ENCODE results near the gene TLCD5. TPM values are rescaled to one million over a fixed set of nuclear protein-coding genes. Genes with fewer than 3 reads are reported as not detected.

Gene TLCD5
- total RNA-seq, 2 donors from 2014 or later = 0.26 to 0.33 TPM

DNA sequence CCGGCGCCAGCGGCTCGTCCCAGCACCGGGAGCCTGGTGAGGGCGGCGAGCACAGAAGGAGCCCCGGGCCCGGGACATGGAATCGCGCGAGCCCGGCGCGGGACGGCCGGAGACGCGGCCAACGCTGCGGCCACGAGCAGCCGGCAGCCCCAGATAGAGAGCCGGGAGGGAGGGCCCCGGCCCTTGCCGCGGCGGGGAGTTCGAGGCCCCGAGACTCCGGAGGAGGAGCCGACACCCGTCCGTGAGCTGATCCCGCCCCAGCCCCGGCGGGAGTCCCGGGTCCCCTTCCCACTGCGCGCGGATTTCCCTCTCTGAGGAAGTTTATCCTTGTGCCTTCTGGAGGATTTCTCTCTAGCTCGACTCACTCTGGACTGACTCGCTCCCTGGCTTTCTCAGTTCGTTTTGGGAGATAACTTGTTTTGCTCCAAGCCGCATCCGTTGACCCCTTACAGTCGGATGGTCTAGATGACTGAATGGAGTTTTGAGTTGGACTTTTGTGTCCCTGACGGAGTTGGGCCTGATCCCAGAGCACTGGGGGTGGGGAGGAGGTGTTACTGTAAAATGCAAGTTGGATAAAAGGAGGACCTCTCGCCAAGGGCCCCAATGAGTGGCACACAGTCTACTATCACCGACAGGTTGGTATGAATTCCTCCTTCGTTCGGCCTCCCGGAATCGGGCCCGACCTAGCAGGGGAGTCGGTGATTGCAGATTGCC is 11.7 kb downstream of the TLCD5 start:
- ATAC-seq = peak; percentile 57 to 69
- H3K4me1 Mint-ChIP-seq (ENCODE audit: low read depth in 2 of 2) = peaks cover 36 to 37% of the 10 kb centered on the region in 2 donors
- no peaks in the 10 kb centered on the region for H3K9me3 Mint-ChIP-seq
- H3K4me3 Mint-ChIP-seq = peak overlapping the region; percentile 98
- H3K27ac Mint-ChIP-seq = peak overlapping the region; percentile 66 to 92
- peaks cover 29 to 38% of the 10 kb centered on the region in 2 donors for H3K27me3 Mint-ChIP-seq
- DNase-seq (ENCODE audit: low spot score) = peak; percentile 66
- H3K36me3 Mint-ChIP-seq = peaks cover 6% of the 10 kb centered on the region

DNA sequence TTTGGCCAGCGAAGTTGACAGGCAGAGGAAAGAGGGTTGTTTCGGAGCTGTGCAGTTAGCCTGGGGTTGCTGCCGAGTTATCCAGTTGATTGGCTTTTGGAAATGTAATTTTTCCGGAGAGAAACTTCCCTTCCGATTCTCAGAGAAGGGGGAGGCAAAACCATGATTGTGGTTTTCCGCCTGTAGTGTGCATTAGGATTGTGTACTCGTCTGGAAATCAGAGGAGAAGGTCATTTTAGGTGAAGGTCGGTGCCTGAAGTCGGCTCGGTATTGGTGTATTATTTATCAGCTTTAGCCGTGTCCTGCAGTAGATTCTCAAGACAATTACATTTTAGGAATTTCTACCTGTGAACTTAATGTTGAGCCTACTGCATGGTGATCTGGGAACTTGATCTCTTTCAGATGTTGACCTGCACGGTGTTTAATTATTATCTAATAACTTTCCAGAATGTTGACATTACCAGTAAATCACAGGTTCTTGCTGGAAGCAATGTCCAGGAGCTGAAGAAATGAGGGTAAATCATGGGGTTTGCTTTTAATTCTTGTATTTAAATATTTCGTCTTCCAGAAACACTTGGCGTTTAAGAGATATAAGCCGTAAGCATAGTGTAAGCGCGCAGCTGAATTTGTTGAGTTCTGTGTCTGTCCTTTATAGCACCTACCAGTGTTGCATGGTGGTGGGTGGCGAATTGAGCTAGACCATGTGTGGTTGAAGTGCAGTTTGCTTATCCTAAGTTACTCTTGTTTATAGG is 12.4 kb downstream of the TLCD5 start:
- Mint-ChIP-seq H3K27ac (peak overlapping the region; percentile 66 to 92), H3K4me1 (ENCODE audit: low read depth in 2 of 2) (peaks cover 41 to 43% of the 10 kb centered on the region in 2 donors), H3K36me3 (peaks cover 12% of the 10 kb centered on the region), H3K4me3 (peak overlapping the region; percentile 98), H3K9me3 (no peaks in the 10 kb centered on the region), H3K27me3 (peaks cover 30 to 45% of the 10 kb centered on the region in 2 donors)
- DNase-seq (ENCODE audit: low spot score) (no peak), ATAC-seq (no peak)

- Mint-ChIP-seq H3K9me3 (no peaks in the 10 kb centered on the region), H3K4me3 (peak overlapping the region; percentile 98), H3K27ac (peak overlapping the region; percentile 66 to 92), H3K4me1 (ENCODE audit: low read depth in 2 of 2) (peaks cover 41 to 43% of the 10 kb centered on the region in 2 donors), H3K27me3 (peaks cover 27 to 42% of the 10 kb centered on the region in 2 donors), H3K36me3 (peaks cover 13% of the 10 kb centered on the region)
- ATAC-seq = no peak
- no peak for DNase-seq (ENCODE audit: low spot score)
Observed at GRCh38 chr11:120338107-120338933, 13.2 kb downstream of the TLCD5 start.

DNA sequence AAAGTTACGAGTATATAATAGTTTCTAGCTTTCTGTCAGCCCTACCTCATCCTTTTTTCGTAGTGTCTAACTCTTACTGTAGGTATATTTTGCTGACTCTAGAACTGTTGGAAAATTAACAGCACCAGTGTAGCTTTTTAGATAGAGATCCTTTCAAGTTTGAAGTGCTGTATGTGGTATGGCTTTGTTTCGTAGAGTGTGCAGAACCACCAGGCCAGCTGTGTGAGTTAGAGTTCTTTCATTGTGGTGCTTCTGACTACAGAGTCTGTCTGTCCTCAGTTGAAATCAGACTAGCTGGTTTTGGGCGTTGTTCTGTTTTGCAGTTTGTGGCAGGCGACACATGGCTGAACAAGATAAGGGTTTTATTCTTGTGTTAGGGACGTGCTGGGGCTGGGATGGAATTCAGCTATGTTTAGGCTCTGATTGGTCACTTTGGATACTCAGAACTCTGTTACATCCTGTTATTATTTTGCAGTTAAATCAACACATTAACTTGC is 14.3 kb downstream of the TLCD5 start:
- no peak for DNase-seq (ENCODE audit: low spot score)

GRCh38 chr11:120340529-120340928 is 15.4 kb downstream of the TLCD5 start:
- no peak overlapping the region for H3K27ac Mint-ChIP-seq
- ATAC-seq = no peak
- H3K36me3 Mint-ChIP-seq = peaks cover 13% of the 10 kb centered on the region
- peaks cover 30 to 38% of the 10 kb centered on the region in 2 donors for H3K27me3 Mint-ChIP-seq
- peaks cover 47 to 50% of the 10 kb centered on the region in 2 donors for H3K4me1 Mint-ChIP-seq (ENCODE audit: low read depth in 2 of 2)
- H3K9me3 Mint-ChIP-seq = no peaks in the 10 kb centered on the region
- no peak for DNase-seq (ENCODE audit: low spot score)
- H3K4me3 Mint-ChIP-seq = no peak overlapping the region

More for the DNA sequence above, 14.3 kb downstream of the TLCD5 start:
- Mint-ChIP-seq H3K27ac (no peak overlapping the region), H3K36me3 (peaks cover 13% of the 10 kb centered on the region), H3K9me3 (no peaks in the 10 kb centered on the region), H3K4me1 (ENCODE audit: low read depth in 2 of 2) (peaks cover 44 to 47% of the 10 kb centered on the region in 2 donors), H3K27me3 (peaks cover 27 to 38% of the 10 kb centered on the region in 2 donors), H3K4me3 (peak overlapping the region; percentile 32)
- ATAC-seq = no peak

DNA sequence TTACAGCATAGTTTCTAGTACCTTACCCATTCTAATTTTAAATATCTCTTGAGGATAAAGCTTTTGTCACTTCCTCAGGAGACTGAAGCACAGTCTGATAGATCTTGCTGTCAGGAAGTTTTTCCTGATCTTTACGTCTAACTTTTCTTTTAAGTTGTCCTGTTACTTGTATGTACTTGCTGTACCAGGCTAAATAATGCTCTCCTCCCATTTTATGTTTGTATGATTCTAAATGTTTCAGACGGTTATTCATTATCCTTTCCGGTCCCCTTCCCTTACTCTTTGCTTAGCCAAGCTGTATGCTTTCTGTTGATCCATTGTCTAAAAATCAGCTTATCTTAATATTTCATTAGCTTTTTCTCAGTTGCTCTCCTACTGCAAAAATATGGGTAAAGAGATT is 17.1 kb downstream of the TLCD5 start:
- Mint-ChIP-seq H3K9me3 (no peaks in the 10 kb centered on the region), H3K4me1 (ENCODE audit: low read depth in 2 of 2) (peaks cover 53 to 57% of the 10 kb centered on the region in 2 donors), H3K4me3 (no peak overlapping the region), H3K36me3 (peaks cover 9% of the 10 kb centered on the region), H3K27ac (peak overlapping the region in 1 of 2 donors; percentile 34), H3K27me3 (peaks cover 35 to 42% of the 10 kb centered on the region in 2 donors)
- no peak for DNase-seq (ENCODE audit: low spot score)
- ATAC-seq = no peak

DNA sequence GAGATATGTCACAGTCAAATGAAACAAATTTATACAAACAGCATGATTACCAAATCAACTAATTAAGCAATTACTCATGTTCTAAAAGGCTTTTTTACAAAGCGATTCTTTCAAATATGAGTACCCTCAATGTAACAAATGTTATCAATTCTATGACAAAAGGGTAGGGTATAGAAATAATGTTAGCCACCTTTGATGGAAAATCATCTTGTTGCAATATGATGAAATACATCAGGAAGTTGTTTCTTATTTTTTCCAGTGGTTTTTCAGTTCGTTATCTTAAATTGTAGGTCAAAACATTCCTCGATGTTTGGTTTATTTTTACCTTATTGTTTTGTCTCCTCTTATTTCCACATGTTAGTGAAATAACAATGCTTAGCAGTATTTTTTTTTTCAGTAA is 17.6 kb downstream of the TLCD5 start:
- peaks cover 6% of the 10 kb centered on the region for H3K36me3 Mint-ChIP-seq
- H3K27ac Mint-ChIP-seq = peak overlapping the region in 1 of 2 donors; percentile 34
- DNase-seq (ENCODE audit: low spot score) (no peak), ATAC-seq (no peak)
- H3K9me3 Mint-ChIP-seq = no peaks in the 10 kb centered on the region
- peaks cover 35 to 42% of the 10 kb centered on the region in 2 donors for H3K27me3 Mint-ChIP-seq
- H3K4me1 Mint-ChIP-seq (ENCODE audit: low read depth in 2 of 2) = peaks cover 49 to 54% of the 10 kb centered on the region in 2 donors
- H3K4me3 Mint-ChIP-seq = no peak overlapping the region

- ATAC-seq (no peak), DNase-seq (ENCODE audit: low spot score) (no peak)
- Mint-ChIP-seq H3K4me3 (no peak overlapping the region), H3K27me3 (peaks cover 34 to 39% of the 10 kb centered on the region in 2 donors), H3K36me3 (peaks cover 6% of the 10 kb centered on the region), H3K27ac (no peak overlapping the region), H3K9me3 (no peaks in the 10 kb centered on the region), H3K4me1 (ENCODE audit: low read depth in 2 of 2) (peaks cover 43 to 47% of the 10 kb centered on the region in 2 donors)
Observed at GRCh38 chr11:120343429-120343828, 18.3 kb downstream of the TLCD5 start.

GRCh38 chr11:120344302-120345004 is 19.4 kb downstream of the TLCD5 start:
- Mint-ChIP-seq H3K27me3 (peaks cover 34 to 43% of the 10 kb centered on the region in 2 donors), H3K36me3 (peaks cover 6% of the 10 kb centered on the region), H3K4me1 (ENCODE audit: low read depth in 2 of 2) (peaks cover 40 to 44% of the 10 kb centered on the region in 2 donors), H3K27ac (peak overlapping the region; percentile 28 to 60), H3K9me3 (no peaks in the 10 kb centered on the region), H3K4me3 (peak overlapping the region; percentile 68)
- peak; percentile 96 to 98 for ATAC-seq
- DNase-seq (ENCODE audit: low spot score) = peak; percentile 75

- Mint-ChIP-seq H3K4me1 (ENCODE audit: low read depth in 2 of 2) (peaks cover 30 to 33% of the 10 kb centered on the region in 2 donors), H3K9me3 (no peaks in the 10 kb centered on the region), H3K27me3 (peaks cover 31 to 42% of the 10 kb centered on the region in 2 donors), H3K4me3 (no peak overlapping the region), H3K27ac (no peak overlapping the region), H3K36me3 (peaks cover 6% of the 10 kb centered on the region)
- no peak for DNase-seq (ENCODE audit: low spot score)
- no peak for ATAC-seq
Observed at GRCh38 chr11:120346233-120346632, 21.1 kb downstream of the TLCD5 start.

GRCh38 chr11:120350637-120351036 is 25.5 kb downstream of the TLCD5 start:
- peaks cover 13 to 23% of the 10 kb centered on the region in 2 donors for H3K4me1 Mint-ChIP-seq (ENCODE audit: low read depth in 2 of 2)
- peaks cover 27 to 32% of the 10 kb centered on the region in 2 donors for H3K27me3 Mint-ChIP-seq
- no peaks in the 10 kb centered on the region for H3K9me3 Mint-ChIP-seq

GRCh38 chr11:120352405-120352804 is 27.3 kb downstream of the TLCD5 start:
- Mint-ChIP-seq H3K27me3 (peaks cover 17 to 24% of the 10 kb centered on the region in 2 donors), H3K4me3 (no peak overlapping the region), H3K36me3 (no peaks in the 10 kb centered on the region), H3K27ac (no peak overlapping the region), H3K9me3 (no peaks in the 10 kb centered on the region), H3K4me1 (ENCODE audit: low read depth in 2 of 2) (peaks cover 5 to 20% of the 10 kb centered on the region in 2 donors)
- DNase-seq (ENCODE audit: low spot score) (no peak), ATAC-seq (no peak)

More at GRCh38 chr11:120350637-120351036, 25.5 kb downstream of the TLCD5 start:
- H3K36me3 Mint-ChIP-seq = no peaks in the 10 kb centered on the region
- H3K27ac Mint-ChIP-seq = no peak overlapping the region
- DNase-seq (ENCODE audit: low spot score) (no peak), ATAC-seq (no peak)
- no peak overlapping the region for H3K4me3 Mint-ChIP-seq

DNA sequence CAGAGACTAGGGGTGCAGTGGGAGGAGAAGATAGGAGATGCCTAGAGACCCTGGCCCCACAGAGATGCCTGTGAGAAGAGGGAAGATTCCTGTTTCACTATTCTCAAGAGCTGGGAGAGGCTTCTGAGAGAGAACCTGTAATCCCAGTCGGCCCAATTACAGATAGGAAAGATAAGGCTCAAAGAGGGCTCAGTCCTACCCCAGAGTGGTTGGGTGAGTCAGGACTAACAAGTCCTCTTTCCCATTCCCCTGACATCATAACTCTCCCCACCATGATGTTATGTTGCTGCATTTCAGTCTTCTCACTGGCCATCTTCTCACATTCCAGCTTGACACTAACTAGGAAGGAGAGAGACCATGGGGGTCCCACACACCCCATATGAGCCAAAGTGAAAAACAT is 29.0 kb downstream of the TLCD5 start:
- H3K4me1 Mint-ChIP-seq (ENCODE audit: low read depth in 2 of 2) = peaks cover 13 to 27% of the 10 kb centered on the region in 2 donors
- ATAC-seq (no peak), DNase-seq (ENCODE audit: low spot score) (no peak)
- no peaks in the 10 kb centered on the region for H3K9me3 Mint-ChIP-seq
- H3K36me3 Mint-ChIP-seq = no peaks in the 10 kb centered on the region
- peaks cover 12 to 15% of the 10 kb centered on the region in 2 donors for H3K27me3 Mint-ChIP-seq
- H3K27ac Mint-ChIP-seq = no peak overlapping the region
- no peak overlapping the region for H3K4me3 Mint-ChIP-seq
